ENCODE data around the gene RBL1.
"Not testable (repeated sequence)": the region's sequence is repeated elsewhere in the genome, so short reads cannot be mapped to it uniquely, and the experiment has no call there.

RBL1 gene

GRCh38 chr20:37039366-37039765, 56.4 kb downstream of the RBL1 start:
- H2AK5ac ChIP-seq (ENCODE audit: low read length, severe bottlenecking); H3K27ac ChIP-seq (ENCODE audit: low read length, poor library complexity, severe bottlenecking); H3K9ac ChIP-seq (ENCODE audit: low read length); H3K4me3 ChIP-seq (ENCODE audit: insufficient read depth in 1 of 2, low read depth in 1 of 2, low read length in 2 of 2); H2BK15ac ChIP-seq (ENCODE audit: low read depth, poor library complexity, severe bottlenecking); H2AFZ ChIP-seq (ENCODE audit: low read depth, low read length); H2BK120ac ChIP-seq (ENCODE audit: low read depth, low read length); H3K14ac ChIP-seq (ENCODE audit: low read length in 2 of 2); H3K4me2 ChIP-seq (ENCODE audit: low read length, poor library complexity, severe bottlenecking); H2BK5ac ChIP-seq (ENCODE audit: low read depth, low read length, poor library complexity, severe bottlenecking); H3K18ac ChIP-seq (ENCODE audit: low read depth in 1 of 2, low read length in 2 of 2); H2BK12ac ChIP-seq (ENCODE audit: low read length in 2 of 2); DNase-seq; H4K91ac ChIP-seq (ENCODE audit: low read length); H3K27me3 ChIP-seq (ENCODE audit: control insufficient read depth in 1 of 2, insufficient read depth in 1 of 2, low read length in 2 of 2); H3K4me1 ChIP-seq (ENCODE audit: control insufficient read depth, insufficient read depth, low read depth, low read length); H3K23ac ChIP-seq (ENCODE audit: low read length in 2 of 2); H3K79me1 ChIP-seq (replicated peaks; ENCODE audit: low read length, poor library complexity, severe bottlenecking); H4K8ac ChIP-seq (ENCODE audit: low read length); H3K4ac ChIP-seq (ENCODE audit: low read depth in 1 of 2, low read length in 2 of 2); H3K9me3 ChIP-seq (ENCODE audit: control insufficient read depth, low read length): not testable (repeated sequence)
- 100% methylated on average over 1 of the region's 2 CpGs for WGBS
- peaks cover 3 to 40% of the 10 kb centered on the region in 2 experiments for H3K36me3 ChIP-seq (ENCODE audit: control insufficient read depth in 1 of 2, insufficient read depth in 2 of 2, low read depth in 1 of 2, low read length in 2 of 2)

GRCh38 chr20:37032077-37032476, 63.7 kb downstream of the RBL1 start:
- Histone ChIP-seq H3K36me3 (ENCODE audit: control insufficient read depth in 1 of 2, insufficient read depth in 2 of 2, low read depth in 1 of 2, low read length in 2 of 2) (peaks cover 0 to 15% of the 10 kb centered on the region in 2 experiments), H3K18ac (ENCODE audit: low read depth in 1 of 2, low read length in 2 of 2) (no peak overlapping the region), H2BK120ac (ENCODE audit: low read depth, low read length) (no peak overlapping the region), H3K27ac (ENCODE audit: low read length, poor library complexity, severe bottlenecking) (no peak overlapping the region), H2BK15ac (ENCODE audit: low read depth, poor library complexity, severe bottlenecking) (no peak overlapping the region), H2BK12ac (ENCODE audit: low read length in 2 of 2) (no peak overlapping the region), H4K8ac (ENCODE audit: low read length) (no peak overlapping the region), H2AFZ (ENCODE audit: low read depth, low read length) (no peak overlapping the region), H3K4ac (ENCODE audit: low read depth in 1 of 2, low read length in 2 of 2) (no peak overlapping the region), H3K27me3 (ENCODE audit: control insufficient read depth in 1 of 2, insufficient read depth in 1 of 2, low read length in 2 of 2) (no peaks in the 10 kb centered on the region), H3K14ac (ENCODE audit: low read length in 2 of 2) (no peak overlapping the region), H3K79me1 (replicated peaks; ENCODE audit: low read length, poor library complexity, severe bottlenecking) (peaks cover 1% of the 10 kb centered on the region), H3K9ac (ENCODE audit: low read length) (no peak overlapping the region), H3K23ac (ENCODE audit: low read length in 2 of 2) (no peak overlapping the region), H3K4me2 (ENCODE audit: low read length, poor library complexity, severe bottlenecking) (no peak overlapping the region), H3K4me3 (ENCODE audit: insufficient read depth in 1 of 2, low read depth in 1 of 2, low read length in 2 of 2) (no peak overlapping the region), H3K9me3 (ENCODE audit: control insufficient read depth, low read length) (no peaks in the 10 kb centered on the region), H2AK5ac (ENCODE audit: low read length, severe bottlenecking) (no peak overlapping the region), H3K4me1 (ENCODE audit: control insufficient read depth, insufficient read depth, low read depth, low read length) (no peaks in the 10 kb centered on the region), H2BK5ac (ENCODE audit: low read depth, low read length, poor library complexity, severe bottlenecking) (no peak overlapping the region), H4K91ac (ENCODE audit: low read length) (no peak overlapping the region)
- no CpG with 5 or more reads among the region's 4 CpGs for WGBS
- no peak for DNase-seq

- Histone ChIP-seq H4K91ac (ENCODE audit: low read length) (no peak overlapping the region), H3K79me1 (replicated peaks; ENCODE audit: low read length, poor library complexity, severe bottlenecking) (no peaks in the 10 kb centered on the region), H3K4me2 (ENCODE audit: low read length, poor library complexity, severe bottlenecking) (no peak overlapping the region), H3K18ac (ENCODE audit: low read depth in 1 of 2, low read length in 2 of 2) (no peak overlapping the region), H3K27ac (ENCODE audit: low read length, poor library complexity, severe bottlenecking) (no peak overlapping the region), H3K4ac (ENCODE audit: low read depth in 1 of 2, low read length in 2 of 2) (no peak overlapping the region), H3K4me1 (ENCODE audit: control insufficient read depth, insufficient read depth, low read depth, low read length) (no peaks in the 10 kb centered on the region), H2BK12ac (ENCODE audit: low read length in 2 of 2) (no peak overlapping the region), H3K9ac (ENCODE audit: low read length) (no peak overlapping the region), H2AK5ac (ENCODE audit: low read length, severe bottlenecking) (no peak overlapping the region), H3K27me3 (ENCODE audit: control insufficient read depth in 1 of 2, insufficient read depth in 1 of 2, low read length in 2 of 2) (no peaks in the 10 kb centered on the region), H2BK5ac (ENCODE audit: low read depth, low read length, poor library complexity, severe bottlenecking) (no peak overlapping the region), H2BK15ac (ENCODE audit: low read depth, poor library complexity, severe bottlenecking) (no peak overlapping the region), H3K14ac (ENCODE audit: low read length in 2 of 2) (no peak overlapping the region), H3K36me3 (ENCODE audit: control insufficient read depth in 1 of 2, insufficient read depth in 2 of 2, low read depth in 1 of 2, low read length in 2 of 2) (peaks cover 7 to 22% of the 10 kb centered on the region in 2 experiments), H2BK120ac (ENCODE audit: low read depth, low read length) (no peak overlapping the region), H4K8ac (ENCODE audit: low read length) (no peak overlapping the region), H3K9me3 (ENCODE audit: control insufficient read depth, low read length) (no peaks in the 10 kb centered on the region), H2AFZ (ENCODE audit: low read depth, low read length) (no peak overlapping the region), H3K23ac (ENCODE audit: low read length in 2 of 2) (no peak overlapping the region), H3K4me3 (ENCODE audit: insufficient read depth in 1 of 2, low read depth in 1 of 2, low read length in 2 of 2) (no peak overlapping the region)
- WGBS: 100% methylated on average over 1 of the region's 2 CpGs
- DNase-seq: no peak
Observed at GRCh38 chr20:37020636-37021035, 75.2 kb downstream of the RBL1 start.

GRCh38 chr20:37012631-37013030, 83.2 kb downstream of the RBL1 start:
- H3K27me3 ChIP-seq (ENCODE audit: control insufficient read depth in 1 of 2, insufficient read depth in 1 of 2, low read length in 2 of 2); H3K79me1 ChIP-seq (replicated peaks; ENCODE audit: low read length, poor library complexity, severe bottlenecking); H3K4me2 ChIP-seq (ENCODE audit: low read length, poor library complexity, severe bottlenecking); H2AFZ ChIP-seq (ENCODE audit: low read depth, low read length); H2BK15ac ChIP-seq (ENCODE audit: low read depth, poor library complexity, severe bottlenecking); H3K4me3 ChIP-seq (ENCODE audit: insufficient read depth in 1 of 2, low read depth in 1 of 2, low read length in 2 of 2); H2BK5ac ChIP-seq (ENCODE audit: low read depth, low read length, poor library complexity, severe bottlenecking); H4K91ac ChIP-seq (ENCODE audit: low read length); H3K9ac ChIP-seq (ENCODE audit: low read length); H3K4ac ChIP-seq (ENCODE audit: low read depth in 1 of 2, low read length in 2 of 2); H3K27ac ChIP-seq (ENCODE audit: low read length, poor library complexity, severe bottlenecking); H3K4me1 ChIP-seq (ENCODE audit: control insufficient read depth, insufficient read depth, low read depth, low read length); H3K14ac ChIP-seq (ENCODE audit: low read length in 2 of 2); H2BK120ac ChIP-seq (ENCODE audit: low read depth, low read length); H4K8ac ChIP-seq (ENCODE audit: low read length); H2AK5ac ChIP-seq (ENCODE audit: low read length, severe bottlenecking); H3K9me3 ChIP-seq (ENCODE audit: control insufficient read depth, low read length); H2BK12ac ChIP-seq (ENCODE audit: low read length in 2 of 2); H3K18ac ChIP-seq (ENCODE audit: low read depth in 1 of 2, low read length in 2 of 2); H3K23ac ChIP-seq (ENCODE audit: low read length in 2 of 2); DNase-seq: not testable (repeated sequence)
- 100% methylated on average over 16 of the region's 28 CpGs for WGBS
- H3K36me3 ChIP-seq (ENCODE audit: control insufficient read depth in 1 of 2, insufficient read depth in 2 of 2, low read depth in 1 of 2, low read length in 2 of 2): peaks cover 5 to 12% of the 10 kb centered on the region in 2 experiments

Data from mesenchymal stem cell (in vitro differentiated cells and primary cell).